Adipocyte (in vitro differentiated cells): ENCODE measurements around the gene ZNF79.
A peak's percentile ranks its signal among the peaks of the same experiment; 100 is the strongest.

Source experiments
- DNase-seq: peaks from one replicate; pipeline ENCODE4 v3.0.0-alpha.2; 2015; ENCODE audit warnings: low read depth
- H3K27me3 ChIP-seq: replicated peaks from 2 replicates; pipeline ENCODE4 v1.7.0; 2013; ENCODE audit warnings: mild to moderate bottlenecking, low read length, moderate library complexity; ENCODE audit not compliant: control insufficient read depth, insufficient read depth
- H3K36me3 ChIP-seq: 2 replicates; pipeline ENCODE4 v1.7.0; 2013; ENCODE audit warnings: low read length, mild to moderate bottlenecking, moderate library complexity; ENCODE audit not compliant: control insufficient read depth, insufficient read depth, severe bottlenecking
- H3K4me1 ChIP-seq: 2 replicates; pipeline ENCODE4 v1.7.0; 2013; ENCODE audit warnings: mild to moderate bottlenecking, low read length, moderate library complexity; ENCODE audit not compliant: control insufficient read depth, insufficient read depth
- H3K4me3 ChIP-seq: 2 replicates; pipeline ENCODE4 v1.7.0; 2013; ENCODE audit warnings: mild to moderate bottlenecking, low read length, moderate library complexity
- H3K9ac ChIP-seq: 2 replicates; pipeline ENCODE4 v1.7.0; 2013; ENCODE audit warnings: mild to moderate bottlenecking, low read length, moderate library complexity
- H3K9me3 ChIP-seq: 2 replicates; pipeline ENCODE4 v1.7.0; 2013; ENCODE audit warnings: mild to moderate bottlenecking, low read length, moderate library complexity; ENCODE audit not compliant: control insufficient read depth

Gene ZNF79

DNA sequence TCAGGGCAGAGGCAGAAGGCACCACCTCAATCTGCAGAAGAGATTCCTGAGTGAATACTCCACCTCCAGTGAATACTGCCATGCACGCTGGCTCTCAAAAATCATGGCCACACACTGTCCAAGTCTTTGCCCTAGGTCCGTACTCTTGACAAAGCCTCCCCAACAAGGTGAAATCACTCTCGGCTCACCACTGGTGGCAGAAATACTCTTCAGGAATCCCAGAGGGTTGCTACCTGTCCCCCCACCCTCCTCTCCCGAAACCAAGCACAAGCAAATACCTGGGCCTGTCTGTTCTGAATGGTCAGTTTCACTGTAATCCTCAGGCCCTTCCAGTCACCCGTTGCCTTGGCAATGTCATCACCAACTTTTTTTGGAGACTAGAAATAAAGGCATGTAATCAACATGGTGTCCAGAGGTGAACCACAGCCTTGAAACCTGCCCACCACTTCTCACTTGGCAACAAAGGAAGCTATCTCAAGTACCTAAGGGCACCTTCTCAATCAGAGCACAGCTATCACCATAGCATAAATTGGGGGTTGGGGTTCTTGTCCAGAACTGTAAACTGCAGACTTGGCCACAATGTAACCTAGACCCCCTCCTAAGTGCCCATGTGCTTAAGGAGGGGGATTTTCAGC, 25.3 kb downstream of the ZNF79 start:
- Histone ChIP-seq H3K4me1 (peaks cover 31% of the 10 kb centered on the region), H3K9ac (peak overlapping the region; percentile 96), H3K27me3 (no peaks in the 10 kb centered on the region), H3K9me3 (peaks cover 9% of the 10 kb centered on the region), H3K36me3 (peaks cover 59% of the 10 kb centered on the region), H3K4me3 (peak overlapping the region; percentile 85)
- DNase-seq, result peak; percentile 15

DNA sequence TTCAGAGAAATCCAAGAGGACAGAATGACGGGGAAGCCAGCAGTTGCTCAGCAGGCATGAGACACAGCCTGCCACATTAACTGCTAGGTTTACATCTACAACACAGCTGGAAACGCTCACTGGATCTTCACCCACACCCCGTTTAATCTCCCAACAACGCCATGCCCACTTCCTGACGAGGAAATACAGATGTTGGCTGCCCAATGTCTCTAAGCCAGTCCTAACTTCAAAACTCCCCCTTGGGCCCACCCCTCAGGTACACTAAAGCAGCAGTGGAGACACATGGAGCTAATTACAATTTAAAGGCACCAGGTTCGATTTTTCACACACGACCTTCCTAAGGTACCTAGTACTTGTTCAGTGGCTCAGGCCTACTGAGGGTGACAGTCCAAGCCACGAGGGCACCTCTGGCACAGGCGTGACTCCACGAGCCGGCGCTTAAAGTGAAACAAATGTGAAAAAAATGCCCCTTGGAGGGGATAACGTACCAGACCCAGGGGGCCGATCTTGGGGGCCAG, 26.1 kb downstream of the ZNF79 start:
- peak; percentile 66 for DNase-seq
- Histone ChIP-seq H3K4me1 (peaks cover 31% of the 10 kb centered on the region), H3K9ac (peak overlapping the region; percentile 96), H3K4me3 (peak overlapping the region; percentile 85), H3K36me3 (peaks cover 57% of the 10 kb centered on the region), H3K27me3 (no peaks in the 10 kb centered on the region), H3K9me3 (peaks cover under 1% of the 10 kb centered on the region)

DNA sequence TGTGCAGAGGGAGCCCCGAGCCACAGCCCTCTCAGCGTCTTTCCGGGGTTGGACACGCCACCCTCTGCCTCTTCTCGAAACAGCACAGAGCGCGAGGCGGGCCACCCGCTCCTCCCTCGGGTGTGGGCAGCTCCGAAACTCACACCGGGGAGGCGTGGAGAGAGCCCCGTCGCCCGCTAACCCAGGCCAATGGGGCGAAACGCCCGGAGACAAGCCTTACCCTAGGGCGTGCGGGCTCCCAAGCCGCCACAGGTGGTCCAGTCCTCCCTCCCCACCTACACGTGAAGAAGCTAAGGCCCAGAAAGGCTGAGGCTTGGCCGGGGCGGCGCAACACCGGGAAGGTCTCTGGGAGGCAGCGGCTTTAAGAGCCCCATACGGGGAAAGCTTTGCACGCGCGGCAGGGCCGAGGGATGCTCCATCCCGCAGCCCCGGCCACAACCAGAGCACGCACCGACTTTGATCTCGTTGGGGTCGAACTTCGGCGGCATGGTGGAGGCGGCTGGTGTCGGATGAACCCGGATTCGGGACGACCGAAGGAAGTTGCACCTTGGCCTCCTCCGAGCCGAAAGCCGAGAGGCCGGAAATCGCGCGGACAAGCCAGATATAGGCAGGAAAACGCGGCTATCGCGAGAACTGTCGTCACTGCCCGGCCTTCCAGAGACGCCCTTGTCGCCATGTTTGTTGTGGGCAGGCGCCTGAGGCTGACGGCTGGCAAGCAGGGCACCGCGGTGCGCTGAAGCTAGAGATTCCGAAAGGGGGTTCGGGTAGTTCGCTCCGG, 26.8 kb downstream of the ZNF79 start, which contains the start of the genes LRSAM1 and RPL12:
Gene LRSAM1 (plus strand): TSS at position 681 of the 778 bp plus-strand sequence. CDS start 3,018 bp downstream, outside the sequence.
Gene RPL12 (minus strand): TSS at position 577 of the 778 bp plus-strand sequence. CDS start 89 bp downstream, at position 488.
- H3K9ac ChIP-seq, result peak within 1 kb of the TSS; percentile 96
- peak within 1 kb of the TSS; percentile 85 for H3K4me3 ChIP-seq
- no peaks in the 10 kb centered on the region for H3K27me3 ChIP-seq
- peaks cover 31% of the 10 kb centered on the region for H3K4me1 ChIP-seq
- peak; percentile 98 for DNase-seq
- no peaks in the 10 kb centered on the region for H3K9me3 ChIP-seq
- peaks cover 52% of the 10 kb centered on the region for H3K36me3 ChIP-seq

DNA sequence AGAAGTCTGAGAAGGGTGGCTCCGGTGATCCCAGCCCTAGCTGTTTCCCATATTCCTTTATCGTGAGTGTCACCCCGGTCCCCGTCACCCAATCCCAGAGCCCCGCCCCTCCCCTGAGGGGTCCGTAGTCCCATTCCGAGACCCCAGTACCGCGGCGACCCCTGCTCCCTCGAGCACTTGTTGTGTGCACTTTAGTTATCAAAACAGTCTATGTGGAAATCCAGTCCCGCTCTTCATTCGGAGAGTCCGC, 27.4 kb downstream of the ZNF79 start:
- no peak for DNase-seq
- peak overlapping the region; percentile 96 for H3K9ac ChIP-seq
- no peaks in the 10 kb centered on the region for H3K27me3 ChIP-seq
- no peaks in the 10 kb centered on the region for H3K9me3 ChIP-seq
- peaks cover 47% of the 10 kb centered on the region for H3K36me3 ChIP-seq
- peak overlapping the region; percentile 85 for H3K4me3 ChIP-seq
- peaks cover 31% of the 10 kb centered on the region for H3K4me1 ChIP-seq

DNA sequence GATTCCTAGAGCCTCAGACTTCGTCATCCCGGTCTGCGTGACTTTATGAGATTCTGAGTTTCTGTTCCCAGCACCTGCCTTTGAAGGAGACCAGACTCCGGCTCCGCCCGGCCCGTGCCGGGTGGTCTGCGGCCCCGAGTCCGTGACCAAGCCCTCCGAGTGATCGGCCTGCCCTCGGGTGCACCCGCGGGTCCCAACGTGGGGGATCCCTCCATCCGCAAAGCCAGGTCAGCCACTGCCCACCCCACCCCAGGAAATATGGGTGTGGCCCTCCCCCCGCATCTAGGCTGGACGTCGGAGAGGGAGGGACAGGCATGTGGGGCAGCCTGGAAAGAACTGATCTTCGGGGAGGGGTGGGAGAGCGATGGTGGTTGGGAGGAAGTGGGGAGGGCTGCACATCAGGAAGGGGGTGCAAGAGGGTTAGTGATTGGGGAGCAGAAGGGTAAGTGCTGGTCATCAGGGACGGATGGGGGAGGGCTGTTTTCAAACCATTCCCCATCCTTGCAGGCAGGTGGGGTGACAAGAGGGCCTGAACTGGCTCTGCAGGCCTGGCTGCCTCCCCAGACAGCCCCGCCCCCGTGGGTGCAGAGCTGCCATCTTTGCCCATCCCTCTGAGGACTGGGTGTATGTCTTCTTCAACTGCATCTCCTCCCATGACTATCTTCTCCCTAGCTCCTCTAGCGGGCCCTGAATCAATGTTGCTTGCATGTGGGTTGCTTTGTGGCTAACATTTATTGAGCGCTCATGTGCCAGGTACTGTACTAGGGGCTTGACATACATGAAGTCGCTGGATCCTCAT, 27.9 kb downstream of the ZNF79 start:
- Histone ChIP-seq H3K9ac (peak overlapping the region; percentile 96), H3K4me3 (peak overlapping the region; percentile 85), H3K4me1 (peaks cover 31% of the 10 kb centered on the region), H3K27me3 (no peaks in the 10 kb centered on the region), H3K9me3 (no peaks in the 10 kb centered on the region), H3K36me3 (peaks cover 44% of the 10 kb centered on the region)
- peak; percentile 77 for DNase-seq

DNA sequence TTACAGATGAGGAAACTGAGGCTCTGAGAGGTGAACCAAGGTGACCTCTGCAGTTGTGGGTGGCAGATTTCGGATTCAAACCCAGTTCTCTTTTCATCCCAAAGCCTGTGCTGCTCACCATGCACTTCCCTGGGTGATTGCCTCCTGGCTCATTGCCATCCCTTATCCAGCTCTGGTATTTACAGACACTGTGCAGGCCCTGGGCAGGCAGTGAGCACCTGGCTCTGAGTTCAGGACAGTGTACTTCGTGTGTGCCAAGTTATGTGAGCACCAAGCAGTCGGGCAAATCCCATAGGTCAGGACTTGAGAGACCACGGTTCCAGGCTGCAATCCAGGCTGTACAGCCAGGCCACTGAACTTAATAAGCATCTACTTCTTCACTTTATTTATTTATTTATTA, 28.5 kb downstream of the ZNF79 start:
- DNase-seq, result peak; percentile 12
- H3K27me3 ChIP-seq, result no peaks in the 10 kb centered on the region
- H3K9ac ChIP-seq, result no peak overlapping the region
- H3K9me3 ChIP-seq, result no peaks in the 10 kb centered on the region
- H3K36me3 ChIP-seq, result peaks cover 44% of the 10 kb centered on the region
- H3K4me3 ChIP-seq, result peak overlapping the region; percentile 85
- H3K4me1 ChIP-seq, result peaks cover 31% of the 10 kb centered on the region

DNA sequence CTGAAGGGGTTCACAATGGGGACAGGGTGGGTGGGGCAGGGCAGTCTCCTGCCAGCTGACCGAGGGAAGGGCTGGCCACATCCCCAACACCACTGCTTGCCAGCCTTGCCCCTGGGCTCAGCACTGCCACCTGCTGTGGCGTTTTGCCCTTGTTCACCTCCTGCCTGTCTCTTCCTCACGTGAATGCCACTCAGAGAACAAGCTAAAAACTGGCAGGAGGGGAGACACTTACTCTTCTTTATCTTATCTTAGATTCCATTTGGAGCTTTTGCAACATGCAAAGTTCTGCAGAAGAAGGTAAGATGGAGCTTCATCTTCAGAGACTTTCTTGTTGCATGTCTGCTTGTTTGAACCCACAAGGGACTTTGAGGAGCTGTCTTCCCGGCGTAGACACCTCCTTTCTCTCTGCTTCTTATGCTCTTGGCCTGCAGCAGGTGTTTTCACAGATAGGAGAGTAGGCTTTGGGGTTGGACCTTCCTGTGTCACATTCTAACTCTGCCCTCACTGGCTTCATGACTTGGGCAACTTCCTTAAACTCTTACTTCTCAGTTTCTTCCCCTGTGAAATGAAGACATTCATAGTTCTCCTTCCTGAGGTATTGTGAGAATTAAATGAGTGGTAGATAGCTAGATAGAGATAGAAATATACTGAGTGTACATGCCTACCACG, 31.3 kb downstream of the ZNF79 start:
- Histone ChIP-seq H3K4me1 (peaks cover 8% of the 10 kb centered on the region), H3K9ac (no peak overlapping the region), H3K27me3 (no peaks in the 10 kb centered on the region), H3K9me3 (no peaks in the 10 kb centered on the region), H3K4me3 (no peak overlapping the region), H3K36me3 (peaks cover 36% of the 10 kb centered on the region)
- DNase-seq, result peak; percentile 4

DNA sequence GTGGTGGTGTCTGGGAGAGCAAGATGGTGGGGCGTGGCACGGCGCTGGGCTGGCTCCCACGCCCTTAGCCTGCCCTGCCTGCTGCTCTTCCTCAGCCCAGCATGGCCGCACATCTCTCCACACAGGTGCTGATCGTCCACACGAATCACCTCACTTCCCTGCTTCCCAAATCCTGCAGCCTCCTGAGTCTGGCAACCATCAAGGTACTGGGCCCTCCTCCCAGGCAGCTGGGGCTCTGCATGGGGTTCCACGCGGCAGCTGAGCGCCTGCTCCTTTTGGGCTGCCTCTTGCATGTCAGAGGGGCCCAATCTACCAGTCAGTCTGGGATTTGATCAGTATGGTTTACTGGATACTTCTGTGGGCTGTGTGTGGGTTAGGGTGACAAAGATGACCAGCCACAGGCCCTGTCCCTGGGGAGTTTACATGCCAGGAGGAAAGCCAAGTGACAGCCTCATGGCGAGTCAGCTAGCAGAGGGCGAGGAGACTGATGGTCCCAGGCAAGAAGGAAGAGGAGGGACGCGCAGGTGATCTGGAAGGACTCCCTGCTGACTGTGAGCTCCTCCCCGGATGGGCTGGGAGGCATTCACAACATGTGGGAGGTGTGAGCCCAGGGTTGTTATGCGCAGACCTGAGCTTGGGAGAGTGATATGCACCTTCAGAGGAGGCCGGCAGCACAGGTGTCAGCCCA, 33.2 kb downstream of the ZNF79 start:
- Histone ChIP-seq H3K9ac (no peak overlapping the region), H3K9me3 (no peaks in the 10 kb centered on the region), H3K27me3 (no peaks in the 10 kb centered on the region), H3K4me3 (no peak overlapping the region), H3K36me3 (peaks cover 51% of the 10 kb centered on the region), H3K4me1 (peaks cover 2% of the 10 kb centered on the region)
- no peak for DNase-seq

DNA sequence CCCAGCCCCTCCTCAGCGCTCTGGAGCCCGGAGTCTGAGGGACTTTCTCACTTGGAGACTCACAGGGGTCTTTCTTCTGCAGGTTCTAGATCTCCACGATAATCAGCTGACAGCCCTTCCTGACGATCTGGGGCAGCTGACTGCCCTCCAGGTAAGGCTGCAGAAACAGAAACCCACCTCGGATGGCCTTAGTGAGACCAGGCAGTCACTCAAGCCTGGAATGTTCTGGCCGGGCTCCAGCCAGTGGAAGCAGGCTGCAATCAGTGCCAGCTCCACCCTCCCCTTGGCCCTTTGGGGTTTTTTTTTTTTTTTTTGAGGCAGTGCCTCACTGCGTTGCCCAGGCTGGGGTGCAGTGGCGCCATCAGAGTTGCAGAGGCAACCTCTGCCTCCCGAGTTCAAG, 34.7 kb downstream of the ZNF79 start:
- Histone ChIP-seq H3K36me3 (peaks cover 63% of the 10 kb centered on the region), H3K4me3 (no peak overlapping the region), H3K9me3 (no peaks in the 10 kb centered on the region), H3K4me1 (no peaks in the 10 kb centered on the region), H3K27me3 (no peaks in the 10 kb centered on the region), H3K9ac (no peak overlapping the region)
- no peak for DNase-seq

DNA sequence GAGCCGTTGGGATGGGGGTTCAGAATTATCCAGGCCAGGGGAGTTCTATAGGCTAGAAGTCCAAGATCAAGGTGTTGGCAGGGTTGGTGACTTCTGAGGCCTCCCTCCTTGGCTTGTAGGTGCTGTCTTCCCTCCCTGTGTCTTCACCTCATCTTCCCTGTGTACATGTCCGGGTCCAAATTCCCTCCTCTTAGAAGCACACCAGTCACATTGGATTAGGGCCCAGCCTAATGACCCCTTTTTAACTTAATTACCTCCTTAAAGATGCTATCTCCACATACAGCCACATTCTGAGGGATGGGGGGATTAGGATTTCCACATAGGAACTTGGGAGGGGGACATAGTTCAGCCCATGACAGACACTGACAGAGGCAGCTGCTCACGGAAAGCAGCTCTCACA, 39.2 kb downstream of the ZNF79 start:
- H3K9ac ChIP-seq, result no peak overlapping the region
- H3K4me3 ChIP-seq, result no peak overlapping the region
- no peaks in the 10 kb centered on the region for H3K4me1 ChIP-seq
- peaks cover 59% of the 10 kb centered on the region for H3K36me3 ChIP-seq
- H3K27me3 ChIP-seq, result no peaks in the 10 kb centered on the region
- no peaks in the 10 kb centered on the region for H3K9me3 ChIP-seq
- no peak for DNase-seq
